ENCODE data around the gene KIFC1. TPM values are rescaled to one million over a fixed set of nuclear protein-coding genes. Genes with fewer than 3 reads are reported as not detected.

Gene KIFC1
- total RNA-seq, 1 experiment from 2014 or later = 73.8 TPM

GRCh38 chr6:33419580-33420490 is 28.2 kb downstream of the KIFC1 start, which contains the start of gene SYNGAP1:
Gene SYNGAP1, plus strand, starts transcription at chr6:33420065. Its CDS starts 200 bp downstream, at chr6:33420265.
- no peaks in the 10 kb centered on the region for H3K27me3 ChIP-seq (ENCODE audit: insufficient read depth, low read length)
- no peak within 1 kb of the TSS for H3K56ac ChIP-seq (ENCODE audit: insufficient read length, low read depth, low read length)
- no peak within 1 kb of the TSS for H4K8ac ChIP-seq (replicated peaks; ENCODE audit: insufficient read length, low read depth, low read length)
- H3K4ac ChIP-seq (ENCODE audit: low read depth, low read length) = no peak within 1 kb of the TSS
- H3K14ac ChIP-seq (ENCODE audit: insufficient read depth, low read length) = peak within 1 kb of the TSS; percentile 81; the same call in 1 of the 2 replicates
- no peaks in the 10 kb centered on the region for H4K20me1 ChIP-seq (ENCODE audit: control insufficient read depth, insufficient read depth, insufficient read length)
- no peak within 1 kb of the TSS for H2BK15ac ChIP-seq (ENCODE audit: low read depth, low read length)
- peak within 1 kb of the TSS; percentile 55 for H2BK12ac ChIP-seq (ENCODE audit: insufficient read length, low read depth, low read length)
- peaks cover 1% of the 10 kb centered on the region for H3K27me3 Mint-ChIP-seq (ENCODE audit: low read depth)
- H3K23me2 ChIP-seq (ENCODE audit: insufficient read length, low read depth, low read length, poor library complexity, severe bottlenecking) = peaks cover 21% of the 10 kb centered on the region
- H3K4me2 ChIP-seq (ENCODE audit: insufficient read depth, insufficient read length, low read length) = peak within 1 kb of the TSS; percentile 67
- H3K79me1 ChIP-seq (ENCODE audit: insufficient read depth, low read depth, low read length, poor library complexity, severe bottlenecking) = peaks cover 3% of the 10 kb centered on the region
- no peaks in the 10 kb centered on the region; a peak in 1 of 5 replicates for H3K9me3 Mint-ChIP-seq
- TF ChIP-seq CTCF (conservative IDR thresholded peaks at IDR 0.05) = no peak
- peak within 1 kb of the TSS; percentile 98 to 100 (median 98) for H3K27ac Mint-ChIP-seq
- no peak within 1 kb of the TSS for H2BK120ac ChIP-seq (ENCODE audit: low read depth, low read length, poor library complexity, severe bottlenecking)
- H2AFZ ChIP-seq (ENCODE audit: low read length) = no peak within 1 kb of the TSS
- DNase-seq = peak; percentile 86
- peak within 1 kb of the TSS; percentile 97 to 98 for H3K4me3 Mint-ChIP-seq
- H3K36me3 Mint-ChIP-seq (ENCODE audit: insufficient read depth in 1 of 3, low read depth in 3 of 3) = peaks cover 32 to 55% (median 51%) of the 10 kb centered on the region in 3 experiments
- H4K91ac ChIP-seq (ENCODE audit: insufficient read length, low read depth, low read length) = no peak within 1 kb of the TSS
- H2BK20ac ChIP-seq (ENCODE audit: low read depth, low read length, poor library complexity, severe bottlenecking) = no peak within 1 kb of the TSS
- no peak within 1 kb of the TSS for H4K5ac ChIP-seq (ENCODE audit: insufficient read length, low read depth, low read length)
- no peak within 1 kb of the TSS for H2AK5ac ChIP-seq (ENCODE audit: insufficient read length, low read length)
- WGBS (ENCODE audit: extremely low coverage, insufficient read length, low lambda C conversion rate) = no CpG with 5 or more reads among the region's 22 CpGs
- peaks cover 12% of the 10 kb centered on the region; the same call in 1 of the 2 replicates for H3K79me2 ChIP-seq (ENCODE audit: insufficient read depth, low read length)
- H3K23ac ChIP-seq (ENCODE audit: insufficient read length, low read depth, low read length) = no peak within 1 kb of the TSS
- H3K9ac ChIP-seq (ENCODE audit: extremely low read depth, insufficient read length, low read length) = peak within 1 kb of the TSS; percentile 46
- no peak within 1 kb of the TSS for H3T11ph ChIP-seq (ENCODE audit: low read length)
- H3K4me1 Mint-ChIP-seq = peaks cover 67 to 76% of the 10 kb centered on the region in 2 experiments
- peak within 1 kb of the TSS; percentile 61 for H3K18ac ChIP-seq (ENCODE audit: insufficient read length, low read depth, low read length)
- H3K4me1 ChIP-seq (ENCODE audit: insufficient read depth, low read length) = peaks cover 5% of the 10 kb centered on the region
- H3K27ac ChIP-seq (ENCODE audit: insufficient read length, low read depth, low read length) = peak within 1 kb of the TSS; percentile 84
- H2BK5ac ChIP-seq (ENCODE audit: insufficient read length, low read length) = no peak within 1 kb of the TSS
- no peaks in the 10 kb centered on the region for H3K9me3 ChIP-seq (ENCODE audit: control insufficient read depth, low read depth, low read length)
